HCEC 1CT (cell line): ENCODE measurements around the gene CMPK1.
"Not testable (repeated sequence)": the region's sequence is repeated elsewhere in the genome, so short reads cannot be mapped to it uniquely, and the experiment has no call there.

ENCODE experiments used
- DNase-seq: peaks from one replicate; pipeline ENCODE4 v3.0.0-alpha.2; 2017

Gene CMPK1, protein sequence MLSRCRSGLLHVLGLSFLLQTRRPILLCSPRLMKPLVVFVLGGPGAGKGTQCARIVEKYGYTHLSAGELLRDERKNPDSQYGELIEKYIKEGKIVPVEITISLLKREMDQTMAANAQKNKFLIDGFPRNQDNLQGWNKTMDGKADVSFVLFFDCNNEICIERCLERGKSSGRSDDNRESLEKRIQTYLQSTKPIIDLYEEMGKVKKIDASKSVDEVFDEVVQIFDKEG

DNA sequence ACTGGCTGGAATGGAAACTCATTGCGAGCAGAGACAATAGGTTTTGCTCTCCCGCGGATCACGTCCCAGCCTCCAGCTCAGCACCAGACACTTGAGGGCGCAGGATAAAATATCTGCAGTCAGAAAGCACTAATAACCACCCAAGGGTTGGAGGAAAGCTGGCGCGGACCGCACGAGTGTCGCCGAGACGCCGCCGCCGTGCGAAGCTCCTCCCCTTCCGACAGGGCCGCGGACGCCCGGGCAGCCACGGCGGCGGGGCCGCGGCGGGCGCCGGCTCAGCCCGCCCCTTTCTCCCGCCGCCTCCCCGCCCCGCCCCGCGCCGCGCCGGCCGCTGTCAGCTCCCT is at the start of gene CMPK1:
TSS of gene CMPK1 (plus strand) at position 213 of the 344 bp plus-strand sequence. CDS start 156 bp downstream, outside the sequence.
- DNase-seq: peak; percentile 88

DNA sequence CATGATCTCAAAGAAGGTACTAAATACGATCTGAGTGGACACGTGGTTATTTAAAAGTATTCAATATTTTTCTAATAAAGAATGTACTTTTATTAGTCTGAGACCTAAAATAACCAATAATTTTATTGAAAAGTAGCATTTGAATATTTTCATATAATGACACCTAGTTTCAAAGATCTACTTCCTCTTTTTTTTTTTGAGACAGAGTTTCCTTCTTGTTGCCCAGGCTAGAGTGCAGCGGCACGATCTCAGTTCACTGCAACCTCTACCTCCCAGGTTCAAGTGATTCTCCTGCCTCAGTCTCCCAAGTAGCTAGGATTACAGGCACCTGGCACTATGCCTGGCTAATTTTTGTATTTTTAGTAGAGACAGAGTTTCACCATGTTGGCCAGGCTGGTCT is 45.5 kb upstream of the CMPK1 start:
- DNase-seq: not testable (repeated sequence)

DNA sequence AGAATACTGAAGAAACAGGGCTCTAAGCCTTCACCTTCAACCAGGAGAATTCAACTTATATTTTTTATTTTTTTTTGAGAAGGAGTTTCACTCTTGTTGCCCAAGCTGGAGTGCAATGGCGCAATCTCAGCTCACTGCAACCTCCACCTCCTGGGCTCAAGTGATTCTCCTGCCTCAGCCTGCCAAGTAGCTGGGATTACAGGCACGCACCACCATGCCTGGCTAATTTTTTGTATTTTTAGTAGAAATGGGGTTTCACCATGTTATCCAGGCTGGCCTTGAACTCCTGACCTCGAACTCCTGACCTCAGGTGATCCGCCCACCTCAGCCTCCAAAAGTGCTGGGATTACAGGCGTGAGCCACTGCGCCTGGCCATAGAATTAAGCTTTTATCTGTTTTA is 38.7 kb upstream of the CMPK1 start:
- not testable (repeated sequence) for DNase-seq

DNA sequence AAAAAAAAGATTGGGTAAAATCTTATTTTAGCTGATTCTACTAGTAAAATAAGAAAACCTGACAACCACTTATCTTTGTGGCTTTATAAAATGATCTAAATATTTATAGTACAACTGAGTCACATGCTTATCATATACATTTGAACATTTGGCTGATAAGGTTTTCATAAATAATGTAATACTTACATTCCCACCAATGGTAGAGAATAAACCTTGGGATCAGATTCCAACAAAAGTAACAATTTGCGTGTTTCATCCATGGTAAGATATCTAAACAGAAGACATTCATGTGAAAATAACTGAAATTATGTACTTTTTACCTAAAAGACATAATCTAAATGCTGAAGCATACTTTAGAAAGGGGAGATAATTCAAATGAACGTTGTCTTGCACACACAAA is 38.0 kb upstream of the CMPK1 start:
- DNase-seq: no peak

DNA sequence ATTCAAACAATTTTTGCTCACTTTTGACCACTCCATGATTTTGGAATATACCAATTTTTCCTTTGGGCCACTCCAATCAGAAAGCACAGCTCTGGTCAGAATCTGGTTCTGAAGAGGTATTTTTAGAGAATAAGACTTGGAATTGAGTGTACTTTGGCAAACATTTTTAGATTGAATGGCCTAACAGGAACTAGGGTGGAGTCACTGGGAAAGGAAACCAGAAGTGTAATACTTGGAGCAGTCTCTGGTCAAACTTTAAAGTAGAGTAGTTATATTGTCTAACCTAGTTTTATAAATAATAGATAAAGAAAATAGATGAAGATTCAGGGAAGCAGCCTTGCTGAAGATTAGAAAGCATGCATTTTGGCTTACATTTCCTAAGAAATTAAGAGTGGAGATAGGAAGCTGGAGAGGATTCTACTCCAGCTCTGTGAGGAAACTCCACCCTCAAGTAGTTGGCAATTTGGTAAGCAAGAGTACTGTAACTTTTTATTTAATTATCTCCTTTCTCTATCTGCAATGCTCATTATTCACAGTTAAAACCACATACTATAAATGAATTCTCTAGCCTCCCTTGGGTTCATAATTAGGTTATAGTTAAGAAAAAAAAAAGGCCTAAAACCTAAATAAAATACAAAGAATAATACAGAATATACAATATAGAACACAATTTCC is 35.4 kb upstream of the CMPK1 start:
- DNase-seq: no peak

DNA sequence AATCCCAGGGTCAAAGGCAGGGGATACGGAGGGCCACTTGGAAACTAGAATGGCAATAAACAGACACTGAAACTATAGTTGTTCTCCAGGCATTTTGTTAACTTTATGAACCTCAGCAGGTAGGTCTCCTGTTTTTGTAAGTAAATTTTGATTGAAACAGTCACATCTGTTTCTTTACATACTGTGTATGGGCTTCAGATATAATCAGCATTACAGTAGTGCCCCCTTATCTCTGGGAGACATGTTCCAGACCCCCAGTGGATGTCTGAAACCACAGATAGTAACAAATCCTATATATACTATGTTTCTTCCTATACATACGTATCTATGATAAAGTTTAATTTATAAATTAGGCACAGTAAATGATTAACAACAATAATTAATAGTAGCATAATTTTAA is 31.1 kb upstream of the CMPK1 start:
- DNase-seq: no peak

DNA sequence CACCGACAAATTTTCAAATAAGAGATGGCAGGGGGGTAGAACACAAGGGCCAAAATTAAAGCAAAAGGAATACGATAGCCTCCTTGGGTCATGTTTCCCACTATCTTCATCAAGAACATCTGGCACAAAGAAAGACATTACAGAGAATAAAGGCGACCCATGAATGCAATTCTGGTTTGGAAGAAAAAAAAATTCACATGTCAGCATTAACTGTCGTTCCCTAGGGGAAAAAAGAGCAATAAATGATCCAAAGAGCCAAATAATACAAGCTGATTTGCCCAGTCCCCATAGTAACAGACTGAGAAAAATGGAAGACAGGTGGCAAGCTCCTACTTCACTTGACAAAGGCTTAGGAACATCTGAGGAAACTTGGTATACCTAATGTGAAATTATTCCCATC is 24.2 kb upstream of the CMPK1 start:
- DNase-seq: no peak

DNA sequence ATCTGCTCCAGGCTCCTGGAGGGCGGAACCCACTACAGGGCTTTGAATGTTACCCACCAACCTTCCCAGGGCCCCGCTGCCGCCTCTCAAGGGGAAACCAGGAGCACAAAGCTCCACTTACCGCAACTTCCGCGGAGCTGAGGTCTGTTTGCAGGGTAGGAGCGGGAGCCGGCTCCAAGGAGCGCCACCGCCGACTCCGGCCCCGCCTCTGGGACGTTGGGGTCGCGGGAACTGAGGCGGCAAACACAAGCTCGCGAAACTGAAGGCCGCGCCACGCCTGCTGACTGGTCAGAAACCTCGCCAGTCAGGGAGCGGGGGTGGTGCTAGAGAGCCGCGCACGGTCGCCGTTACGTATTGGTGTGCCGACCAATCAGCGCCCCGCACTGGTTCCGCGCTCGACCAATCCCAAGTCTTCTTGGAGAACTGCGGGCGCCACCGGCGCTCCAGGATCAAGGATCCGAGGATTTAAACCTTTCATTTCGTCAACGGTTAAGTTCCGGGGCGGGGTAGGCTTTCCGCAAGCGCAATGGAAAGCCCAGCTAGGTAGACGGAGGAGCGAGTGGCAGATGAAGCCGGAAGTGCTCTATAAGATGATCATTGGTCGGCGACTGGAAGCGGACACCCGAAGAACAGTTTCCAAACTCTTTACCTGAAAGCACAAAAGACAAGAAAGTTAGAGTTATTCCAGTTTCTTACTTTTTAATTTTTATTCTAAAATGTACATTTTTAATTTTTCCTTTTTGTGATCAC is 19.5 kb upstream of the CMPK1 start, which contains the start of gene STIL:
TSS of gene STIL (minus strand) at position 233 of the 750 bp plus-strand sequence. CDS start 3,828 bp downstream, outside the sequence.
- DNase-seq: peak; percentile 99

DNA sequence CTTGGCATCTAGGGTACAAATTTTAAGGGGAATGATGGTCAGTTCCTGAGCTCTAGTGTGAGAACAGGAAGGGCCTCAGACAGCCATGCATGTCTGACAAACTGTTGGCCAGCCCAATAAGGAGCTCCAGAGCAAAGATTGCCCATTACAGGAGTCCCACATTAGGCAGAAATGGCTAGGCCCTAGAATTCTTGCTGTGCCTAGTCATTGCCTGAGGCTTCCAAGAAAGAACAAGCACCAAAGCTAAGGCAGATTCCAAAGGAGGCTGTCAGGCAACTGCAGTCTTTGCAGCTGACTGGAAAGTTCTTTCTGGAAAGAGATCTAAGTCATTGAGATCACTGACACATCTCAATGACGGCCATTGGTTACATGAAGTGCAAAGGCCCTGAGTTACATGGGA is 15.7 kb upstream of the CMPK1 start:
- peak; percentile 29 for DNase-seq

DNA sequence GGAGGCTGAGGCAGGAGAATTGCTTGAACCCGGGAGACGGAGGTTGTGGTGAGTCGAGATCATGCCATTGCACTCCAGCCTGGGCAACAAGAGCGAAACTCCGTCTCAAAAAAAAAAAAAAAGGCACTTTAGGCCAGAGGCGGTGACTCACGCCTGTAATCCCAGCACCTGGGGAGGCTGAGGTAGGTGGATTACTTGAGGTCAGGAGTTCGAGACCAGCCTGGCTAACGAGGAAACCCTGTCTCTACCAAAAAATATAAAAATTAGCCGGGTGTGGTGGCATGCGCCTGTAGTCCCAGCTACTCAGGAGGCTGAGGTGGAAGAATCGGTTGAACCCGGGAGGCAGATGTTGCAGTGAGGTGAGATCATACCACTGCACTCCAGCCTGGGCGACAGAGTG is 13.6 kb upstream of the CMPK1 start:
- not testable (repeated sequence) for DNase-seq

DNA sequence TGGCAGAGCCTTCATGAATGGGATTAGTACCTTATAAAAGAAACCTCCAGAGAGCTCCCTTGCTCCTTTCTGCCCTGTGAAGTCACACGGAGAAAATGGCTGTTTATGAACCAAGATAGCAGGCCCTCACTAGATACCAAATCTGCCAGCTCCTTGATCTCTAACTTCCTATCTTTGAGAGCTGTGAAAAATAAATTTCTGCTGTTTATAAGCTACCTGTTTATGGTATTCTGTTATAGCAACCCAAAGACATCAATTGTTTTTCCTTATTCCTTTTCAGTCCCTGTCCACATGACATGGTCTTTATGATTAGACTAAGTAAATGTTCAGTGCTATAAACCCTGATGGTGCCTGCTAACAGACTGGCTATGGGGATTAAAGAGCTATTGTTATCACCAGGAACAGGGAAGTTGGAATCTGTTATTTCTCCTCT is 10.0 kb upstream of the CMPK1 start:
- no peak for DNase-seq

DNA sequence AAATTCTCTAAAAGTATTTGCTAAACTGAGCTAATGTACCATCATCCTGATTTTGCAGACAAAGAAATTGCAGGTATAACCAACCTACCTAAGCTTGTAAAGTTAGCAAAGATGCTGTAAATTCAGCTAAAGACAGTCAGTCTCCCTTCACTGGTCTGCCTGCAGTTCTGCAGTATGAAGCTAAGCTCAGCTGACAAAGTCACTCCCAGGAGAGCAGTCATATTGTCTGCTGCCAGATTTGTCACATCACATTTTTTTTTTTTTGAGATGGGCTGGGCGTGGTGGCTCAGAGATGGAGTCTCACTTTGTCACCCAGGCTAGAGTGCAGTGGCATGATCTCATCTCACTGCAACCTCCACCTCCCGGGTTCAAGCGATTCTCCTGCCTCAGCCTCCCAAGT is 8.9 kb upstream of the CMPK1 start:
- no peak for DNase-seq

DNA sequence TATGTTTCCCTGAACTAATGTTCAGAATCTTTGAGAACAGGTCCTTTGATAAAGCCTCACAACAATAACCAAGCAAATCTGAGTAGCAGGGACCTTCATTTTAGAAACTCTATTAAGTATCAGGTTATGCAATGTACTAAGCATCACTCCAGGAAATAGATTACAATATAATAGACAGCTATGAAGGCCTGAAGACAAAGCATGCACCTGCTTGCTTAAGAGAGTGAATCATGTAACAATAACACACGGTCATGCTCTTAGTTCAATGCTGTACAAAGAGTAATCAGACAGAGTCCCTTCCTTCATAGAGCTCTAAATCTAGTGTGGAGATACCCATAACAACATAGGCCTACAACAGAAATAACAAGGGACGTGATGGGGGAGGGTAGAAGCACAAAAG is 8.1 kb upstream of the CMPK1 start:
- DNase-seq: no peak

DNA sequence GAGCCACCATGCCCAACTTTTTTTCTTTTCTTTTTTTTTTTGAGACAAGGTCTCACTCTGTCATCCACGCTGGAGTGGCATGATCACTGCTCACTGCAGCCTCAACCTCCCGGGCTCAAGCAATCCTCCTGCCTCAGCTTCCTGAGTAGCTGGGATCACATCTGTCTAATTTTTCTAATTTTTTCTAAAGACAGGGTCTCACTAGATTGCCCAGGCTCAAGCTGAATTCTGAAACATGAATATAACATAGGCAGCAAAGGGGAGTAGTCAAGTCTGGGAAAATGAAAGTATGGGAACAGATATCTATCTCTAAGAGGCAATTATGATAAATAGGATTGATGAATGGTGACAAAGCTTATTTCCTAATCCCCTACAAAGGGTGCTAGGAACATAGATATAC is 7.3 kb upstream of the CMPK1 start:
- DNase-seq: no peak

DNA sequence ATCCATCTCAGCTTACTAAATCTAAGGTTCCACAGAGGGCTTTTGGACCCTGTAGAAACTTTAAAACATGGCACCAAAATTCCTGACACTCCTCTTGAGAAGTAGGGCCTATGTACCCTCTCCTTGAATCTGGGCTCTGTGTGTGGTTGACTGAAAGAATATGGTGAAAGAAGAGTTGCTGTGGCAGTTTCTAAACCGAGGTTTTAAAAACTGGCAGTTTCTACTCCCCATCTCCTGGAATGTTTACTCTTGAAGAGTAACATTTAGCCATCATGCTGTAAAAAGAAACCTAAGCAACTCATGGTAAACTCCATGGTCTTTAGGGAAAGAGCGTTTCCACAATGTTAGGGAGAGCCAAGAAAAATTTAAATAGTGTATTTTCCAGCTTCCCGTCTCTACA is 4.6 kb upstream of the CMPK1 start:
- DNase-seq: no peak

DNA sequence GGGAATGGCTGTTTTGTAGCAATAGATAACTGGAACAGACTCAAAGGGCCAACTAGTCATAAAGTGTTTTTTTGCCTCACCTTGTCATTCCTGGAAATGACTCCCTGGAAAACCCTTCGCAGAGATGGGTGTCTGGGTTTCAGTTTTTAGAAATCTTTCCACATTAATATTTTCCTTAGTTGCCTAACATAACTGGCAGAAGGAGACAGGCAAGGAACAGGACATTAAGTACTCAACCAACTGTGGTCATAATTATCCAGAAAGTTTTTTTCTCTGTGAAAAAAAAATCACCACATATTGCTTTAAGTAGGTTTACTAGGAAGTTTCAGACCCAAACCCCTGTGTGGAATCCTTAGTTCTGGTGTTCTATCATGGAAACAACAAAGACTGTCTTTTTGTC is 3.4 kb upstream of the CMPK1 start:
- no peak for DNase-seq

DNA sequence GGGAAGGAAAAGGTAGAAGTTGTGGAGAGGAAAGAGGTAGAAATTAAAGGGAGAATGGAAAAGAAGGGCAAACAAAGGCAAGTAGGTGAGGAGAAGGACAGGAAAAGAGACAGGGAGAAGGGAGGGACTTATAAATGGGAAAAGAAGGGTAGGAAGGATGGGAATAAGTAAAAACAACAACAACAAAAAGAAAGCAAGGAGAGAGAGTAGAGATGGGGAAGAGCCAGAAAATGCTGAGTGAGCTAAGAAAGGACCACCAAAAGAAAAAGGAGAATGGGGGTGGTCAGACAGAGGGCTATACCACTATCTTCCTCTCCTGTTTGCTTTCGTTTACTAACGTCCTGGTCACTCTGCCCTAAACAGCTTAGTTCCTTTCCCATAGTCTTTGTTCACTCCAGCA is 1.7 kb upstream of the CMPK1 start:
- DNase-seq: no peak

DNA sequence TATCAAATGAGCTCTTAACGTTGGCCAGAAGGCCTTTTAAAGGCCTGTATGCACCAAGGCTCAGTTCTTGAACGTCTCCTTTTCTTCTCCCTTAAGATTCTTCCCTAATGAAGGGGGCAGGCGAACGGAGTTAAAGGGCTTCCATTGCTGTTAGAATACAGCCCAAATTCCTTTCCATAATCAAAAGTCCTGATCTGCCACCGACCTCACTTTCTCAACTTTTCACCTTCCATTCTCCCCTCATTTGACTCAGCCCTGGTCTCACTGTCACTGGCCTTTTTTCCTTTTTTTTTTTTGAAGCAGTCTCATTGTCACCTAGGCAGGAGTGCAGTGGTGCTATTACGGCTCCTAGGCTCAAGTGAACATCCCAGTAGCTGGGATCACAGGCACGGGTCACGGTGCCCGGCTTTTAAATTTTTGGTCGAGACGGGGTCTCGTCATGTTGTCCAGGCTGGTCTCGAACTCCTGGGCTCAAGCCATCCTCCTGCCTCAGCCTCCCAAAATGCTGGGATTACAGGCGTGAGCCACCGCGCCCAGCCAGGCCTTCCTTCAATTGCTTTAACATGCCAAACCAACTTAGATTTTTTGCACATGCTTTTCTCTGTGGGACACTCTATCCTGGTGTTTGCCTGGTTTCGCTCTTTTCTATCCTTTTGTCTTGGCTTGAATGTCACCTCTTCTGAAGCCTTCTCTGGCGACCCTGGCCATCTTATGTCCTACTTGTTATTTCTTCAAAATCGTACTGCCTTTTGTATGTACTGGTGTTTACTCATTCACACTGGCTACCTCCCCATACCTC is 612 bp upstream of the CMPK1 start:
- no peak for DNase-seq

DNA sequence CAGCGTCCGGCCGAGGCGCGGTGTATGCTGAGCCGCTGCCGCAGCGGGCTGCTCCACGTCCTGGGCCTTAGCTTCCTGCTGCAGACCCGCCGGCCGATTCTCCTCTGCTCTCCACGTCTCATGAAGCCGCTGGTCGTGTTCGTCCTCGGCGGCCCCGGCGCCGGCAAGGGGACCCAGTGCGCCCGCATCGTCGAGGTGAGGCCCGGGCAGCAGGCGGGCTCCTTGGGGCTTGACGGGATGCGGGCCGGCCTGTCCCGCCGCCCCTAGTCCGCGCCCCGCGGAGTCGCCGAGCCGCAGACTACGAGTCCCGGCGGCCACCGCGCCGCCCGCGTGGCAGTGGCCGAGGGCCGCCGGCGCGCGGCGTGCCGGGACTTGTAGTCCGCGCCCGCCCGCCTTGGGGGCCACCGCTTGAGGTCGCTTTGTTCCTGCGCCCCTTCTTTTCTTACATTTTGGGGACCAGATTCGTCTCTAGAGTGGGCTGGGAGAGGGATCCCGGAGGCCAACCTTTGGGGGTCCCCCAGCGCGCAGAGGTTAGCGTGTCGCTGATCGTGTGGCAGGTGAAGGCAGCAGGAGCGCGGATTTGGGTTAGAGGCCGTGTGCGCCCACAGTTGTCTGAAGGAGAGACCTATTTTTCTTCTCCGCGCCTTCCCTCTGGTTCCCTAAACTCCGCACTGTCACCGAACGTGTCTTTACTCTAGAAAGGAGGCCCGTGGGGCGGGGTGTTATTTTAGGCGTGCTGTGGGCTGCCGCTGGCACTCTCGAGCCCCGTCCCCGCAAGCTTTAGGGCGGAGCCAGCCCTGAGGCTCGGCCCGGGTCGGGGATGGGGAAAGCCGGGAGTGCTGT is 553 bp downstream of the CMPK1 start:
- DNase-seq: peak; percentile 82

DNA sequence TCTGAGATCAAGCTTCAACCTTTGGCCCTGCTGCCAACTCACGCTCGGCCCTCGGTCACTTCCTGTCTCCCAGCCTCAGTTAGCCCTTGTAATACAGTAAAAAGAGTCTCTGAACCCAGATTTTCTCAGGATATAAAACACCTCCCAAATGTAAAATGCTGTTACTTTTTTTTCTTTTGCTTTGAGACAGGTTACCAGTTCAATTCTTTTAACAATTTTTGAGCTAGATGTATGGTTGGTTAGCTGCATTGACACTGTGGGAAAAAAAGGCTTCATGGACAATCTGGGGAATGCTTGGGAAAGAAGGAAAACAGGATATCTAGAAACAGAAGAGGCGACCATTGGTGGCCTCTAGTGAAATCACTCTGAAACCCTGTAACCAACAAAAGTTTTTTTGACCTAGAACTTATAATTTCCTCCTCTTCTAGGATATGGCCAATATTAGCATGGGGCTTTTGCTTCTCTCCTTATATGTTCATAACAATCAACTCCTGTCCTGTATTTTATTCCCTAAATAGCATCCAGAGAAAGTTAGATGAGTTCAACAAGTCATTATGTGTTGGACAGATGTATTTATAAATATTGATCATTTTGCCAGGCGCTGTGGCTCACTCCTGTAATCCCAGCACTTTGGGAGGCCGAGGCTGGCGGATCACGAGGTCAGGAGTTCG is 1.3 kb downstream of the CMPK1 start:
- DNase-seq: peak; percentile 84

DNA sequence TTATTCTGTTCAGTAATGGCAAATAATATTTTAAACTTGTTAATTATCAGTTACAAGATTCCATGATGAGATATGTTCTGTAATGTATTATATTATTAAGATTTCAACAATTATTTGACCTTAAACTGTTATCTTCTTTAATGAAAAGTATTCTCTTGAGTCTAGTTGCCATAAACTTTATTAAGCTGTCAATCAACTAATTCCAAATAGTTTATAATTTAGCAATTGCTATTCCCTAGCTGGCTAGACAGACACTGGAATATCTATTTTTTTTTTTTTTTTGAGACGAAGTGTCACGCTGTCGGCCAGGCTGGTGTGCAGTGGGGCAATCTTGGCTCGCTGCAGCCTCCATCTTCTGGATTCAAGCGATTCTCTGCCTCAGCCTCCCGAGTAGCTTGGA is 3.8 kb downstream of the CMPK1 start:
- no peak for DNase-seq
